ENCODE data around the gene AKNA. TPM values are rescaled to one million over a fixed set of nuclear protein-coding genes. Genes with fewer than 3 reads are reported as not detected.

The AKNA gene
- total RNA-seq, 1 donor from 2014 or later: 16.6 TPM

- TF ChIP-seq CTCF (conservative IDR thresholded peaks at IDR 0.05): no peak
- no peak for DNase-seq (ENCODE audit: low read depth, low spot score)
- Mint-ChIP-seq H3K27ac (ENCODE audit: unreplicated experiment) (peak overlapping the region; percentile 8), H3K4me1 (no peaks in the 10 kb centered on the region), H3K27me3 (ENCODE audit: low read depth) (no peaks in the 10 kb centered on the region), H3K4me3 (no peak overlapping the region), H3K36me3 (ENCODE audit: low read depth) (no peaks in the 10 kb centered on the region), H3K9me3 (no peaks in the 10 kb centered on the region)
Observed at GRCh38 chr9:114312513-114312875, 75.3 kb downstream of the AKNA start.

DNA sequence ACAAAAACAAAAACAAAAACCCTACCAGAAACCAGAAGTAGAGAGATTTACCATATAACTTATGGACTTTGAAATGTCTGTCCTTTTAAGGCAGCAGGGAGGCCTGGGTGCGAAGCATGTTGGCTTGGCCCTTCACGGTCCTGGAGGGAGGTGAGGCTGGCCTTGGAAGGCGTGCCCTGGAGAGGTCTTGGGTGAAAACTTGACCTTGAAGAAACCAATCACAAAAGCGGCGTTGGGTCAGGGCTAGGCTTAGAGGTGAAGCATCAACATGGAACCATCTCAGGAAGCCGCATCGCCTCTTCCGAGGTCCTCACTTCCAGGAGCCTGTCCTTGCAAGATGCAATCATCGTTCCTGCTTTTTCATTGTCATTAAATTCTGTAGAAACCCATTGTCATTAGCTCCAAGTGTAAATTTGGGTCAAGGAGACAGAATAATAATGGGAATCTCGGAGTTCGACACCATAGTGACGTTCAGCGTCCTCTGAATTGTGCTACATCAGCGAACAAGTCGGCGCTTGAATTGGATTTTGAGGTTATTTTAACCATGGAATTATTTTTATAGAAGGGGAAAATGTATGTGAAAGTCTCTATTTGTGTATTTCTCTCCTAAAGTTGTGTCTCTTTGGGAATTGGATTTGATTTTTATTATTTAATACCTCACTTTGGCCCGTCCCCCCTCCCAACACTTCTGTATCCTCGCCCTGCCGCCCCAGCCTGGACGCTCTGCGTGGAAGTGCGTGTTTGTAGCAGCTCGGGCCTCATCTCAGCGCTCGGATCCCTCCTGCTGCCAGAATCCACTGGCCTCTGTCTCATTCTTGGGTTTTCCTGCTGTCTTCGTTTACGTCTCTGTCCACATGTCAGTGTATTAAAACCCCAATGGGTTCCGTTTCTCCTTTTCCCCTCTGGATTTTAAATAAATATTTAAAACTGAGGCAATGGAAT, 75.9 kb downstream of the AKNA start:
- DNase-seq (ENCODE audit: low read depth, low spot score): no peak
- TF ChIP-seq CTCF (conservative IDR thresholded peaks at IDR 0.05): no peak
- Mint-ChIP-seq H3K27ac (ENCODE audit: unreplicated experiment) (no peak overlapping the region), H3K4me3 (no peak overlapping the region), H3K36me3 (ENCODE audit: low read depth) (no peaks in the 10 kb centered on the region), H3K9me3 (no peaks in the 10 kb centered on the region), H3K27me3 (ENCODE audit: low read depth) (no peaks in the 10 kb centered on the region), H3K4me1 (no peaks in the 10 kb centered on the region)

DNA sequence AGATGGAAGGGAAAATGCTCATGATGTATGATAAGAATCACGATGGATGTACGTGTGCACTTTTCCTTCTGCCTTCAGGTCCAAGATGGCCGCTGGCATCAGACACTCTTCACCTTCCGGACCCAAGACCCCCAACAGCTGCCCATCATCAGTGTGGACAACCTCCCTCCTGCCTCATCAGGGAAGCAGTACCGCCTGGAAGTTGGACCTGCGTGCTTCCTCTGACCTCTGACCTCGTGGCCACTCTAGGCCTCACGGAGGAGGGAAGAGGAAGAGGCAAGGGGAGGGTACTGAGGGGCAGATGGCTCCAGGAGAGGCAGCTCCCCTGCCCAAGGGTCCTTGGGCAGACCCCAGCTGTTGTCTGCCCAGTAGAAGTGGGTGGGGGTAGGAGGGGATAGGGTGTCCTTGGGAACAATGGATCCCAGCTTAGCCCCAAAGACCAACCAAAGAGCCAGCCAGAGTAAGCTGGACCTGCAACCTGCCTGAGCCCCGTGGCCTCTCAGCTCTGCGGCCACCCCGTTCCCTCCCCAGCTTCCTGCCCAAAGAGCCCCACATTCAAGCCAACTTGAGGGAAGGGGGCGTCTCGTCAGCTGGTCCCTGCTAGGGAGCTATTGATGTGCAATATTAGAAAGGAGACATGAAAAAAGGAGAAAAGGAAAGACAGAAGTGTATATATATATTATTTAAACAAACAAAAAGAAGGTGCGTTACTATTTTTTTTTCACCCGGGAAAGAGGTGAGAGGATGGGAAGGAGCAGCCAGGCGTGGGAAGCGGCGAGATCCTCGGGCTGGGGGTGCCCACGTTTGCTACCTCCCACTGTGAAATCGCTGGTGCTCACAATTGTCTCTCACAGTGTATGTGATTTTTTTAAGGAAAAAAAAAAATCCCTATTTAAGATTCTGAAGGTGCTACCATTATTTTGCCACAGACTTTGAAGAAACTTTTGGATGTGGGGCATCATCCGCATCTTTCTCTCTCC, 77.0 kb downstream of the AKNA start:
- no peak for TF ChIP-seq CTCF (conservative IDR thresholded peaks at IDR 0.05)
- H3K4me3 Mint-ChIP-seq: no peak overlapping the region
- H3K36me3 Mint-ChIP-seq (ENCODE audit: low read depth): no peaks in the 10 kb centered on the region
- H3K27ac Mint-ChIP-seq (ENCODE audit: unreplicated experiment): no peak overlapping the region
- H3K27me3 Mint-ChIP-seq (ENCODE audit: low read depth): no peaks in the 10 kb centered on the region
- H3K9me3 Mint-ChIP-seq: no peaks in the 10 kb centered on the region
- H3K4me1 Mint-ChIP-seq: peaks cover 1% of the 10 kb centered on the region
- DNase-seq (ENCODE audit: low read depth, low spot score): no peak

GRCh38 chr9:114309096-114309495, 78.7 kb downstream of the AKNA start:
- Mint-ChIP-seq H3K4me3 (no peak overlapping the region), H3K36me3 (ENCODE audit: low read depth) (no peaks in the 10 kb centered on the region), H3K9me3 (no peaks in the 10 kb centered on the region), H3K27ac (ENCODE audit: unreplicated experiment) (no peak overlapping the region), H3K27me3 (ENCODE audit: low read depth) (no peaks in the 10 kb centered on the region), H3K4me1 (peaks cover 4% of the 10 kb centered on the region)
- no peak for TF ChIP-seq CTCF (conservative IDR thresholded peaks at IDR 0.05)
- no peak for DNase-seq (ENCODE audit: low read depth, low spot score)

DNA sequence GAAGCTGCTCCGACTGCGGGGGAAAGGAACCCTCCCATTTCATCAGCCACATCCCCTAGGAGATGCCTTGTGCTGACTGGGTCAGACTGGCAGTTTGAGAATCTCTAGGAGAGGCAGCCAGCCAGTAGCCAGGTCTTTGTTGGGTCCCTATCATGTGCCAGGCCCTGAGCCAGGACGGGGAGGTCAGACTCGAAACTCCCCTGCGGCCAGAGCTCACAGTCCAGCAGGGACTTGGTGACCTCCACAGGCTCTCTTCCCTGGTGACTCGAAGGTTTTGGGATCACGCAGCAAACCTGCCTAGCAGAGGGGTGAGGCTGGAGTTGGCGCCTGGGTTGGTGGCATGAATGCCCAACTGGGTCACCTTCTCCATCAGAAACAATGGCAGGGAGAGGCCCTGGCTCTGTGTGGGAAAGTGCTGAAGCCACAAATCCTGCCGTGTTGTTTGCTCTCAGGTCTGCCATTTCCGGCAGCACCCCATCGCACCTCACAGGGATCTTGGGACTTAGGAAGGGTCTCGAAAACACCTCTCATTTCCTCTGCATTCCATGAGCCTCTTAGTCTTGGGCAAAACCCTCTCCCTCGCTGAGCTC, 79.3 kb downstream of the AKNA start:
- Mint-ChIP-seq H3K4me3 (no peak overlapping the region), H3K27ac (ENCODE audit: unreplicated experiment) (no peak overlapping the region), H3K27me3 (ENCODE audit: low read depth) (no peaks in the 10 kb centered on the region), H3K4me1 (peaks cover 4% of the 10 kb centered on the region), H3K36me3 (ENCODE audit: low read depth) (no peaks in the 10 kb centered on the region), H3K9me3 (no peaks in the 10 kb centered on the region)
- no peak for DNase-seq (ENCODE audit: low read depth, low spot score)
- no peak for TF ChIP-seq CTCF (conservative IDR thresholded peaks at IDR 0.05)
